Sigmoid colon (tissue), 4 donors: ENCODE measurements around the gene KATNB1.

Experiments
- CTCF ChIP-seq, 4 experiments: fragments of 450-650 bp in 3 of 4; fragments of 200-600 bp in 1 of 4; IDR thresholded peaks; one replicate each; pipeline ENCODE4 v1.5.1; 2016 to 2019; ENCODE audit warnings: antibody characterized with exemption in 4 of 4, mild to moderate bottlenecking in 3 of 4, moderate library complexity in 2 of 4
- EP300 ChIP-seq, 4 donors: sonication (generic); formaldehyde crosslinking; IDR thresholded peaks; one replicate each; pipeline ENCODE4 v1.6.1; 2017; ENCODE audit warnings: antibody characterized with exemption in 4 of 4
- POLR2AphosphoS5 ChIP-seq, 4 donors: sonication (generic); formaldehyde crosslinking; IDR thresholded peaks; one replicate each; pipeline ENCODE4 v1.6.1; 2017; ENCODE audit warnings: antibody characterized with exemption in 4 of 4

GRCh38 chr16:57706717-57707116 is 28.9 kb upstream of the KATNB1 start:
- TF ChIP-seq EP300 (IDR thresholded peaks at IDR 0.05) = no peak
- TF ChIP-seq CTCF (IDR thresholded peaks at IDR 0.05) = no peak
- no peak for TF ChIP-seq POLR2AphosphoS5 (IDR thresholded peaks at IDR 0.05)
